GM19372 (cell line): ENCODE results near the gene TXK.

Experiments used
- ATAC-seq: cut with Tn5 transposase; IDR thresholded peaks from one replicate; pipeline ENCODE4 v1.9.1; 2021; ENCODE audit warnings: mild to moderate bottlenecking, low read depth, moderate library complexity; ENCODE audit not compliant: unreplicated experiment

Gene TXK

DNA sequence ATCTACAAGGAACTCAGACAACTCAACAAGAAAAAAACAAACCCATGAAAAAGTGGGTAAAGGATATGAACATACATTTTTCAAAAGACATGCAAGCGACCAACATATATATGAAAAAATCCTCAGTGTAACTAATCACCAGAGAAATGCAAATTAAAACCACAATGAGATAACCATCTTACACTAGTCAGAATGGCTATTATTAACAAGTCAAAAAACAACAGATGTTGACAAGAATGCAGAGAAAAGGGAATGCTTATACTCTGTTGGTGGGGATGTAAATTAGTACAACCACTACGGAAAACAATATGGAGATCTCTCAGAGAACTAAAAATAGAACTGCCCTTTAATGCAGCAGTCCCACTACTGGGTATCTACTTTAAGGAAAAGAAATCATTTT lies 105.4 kb downstream of the TXK start:
- no peak for ATAC-seq

DNA sequence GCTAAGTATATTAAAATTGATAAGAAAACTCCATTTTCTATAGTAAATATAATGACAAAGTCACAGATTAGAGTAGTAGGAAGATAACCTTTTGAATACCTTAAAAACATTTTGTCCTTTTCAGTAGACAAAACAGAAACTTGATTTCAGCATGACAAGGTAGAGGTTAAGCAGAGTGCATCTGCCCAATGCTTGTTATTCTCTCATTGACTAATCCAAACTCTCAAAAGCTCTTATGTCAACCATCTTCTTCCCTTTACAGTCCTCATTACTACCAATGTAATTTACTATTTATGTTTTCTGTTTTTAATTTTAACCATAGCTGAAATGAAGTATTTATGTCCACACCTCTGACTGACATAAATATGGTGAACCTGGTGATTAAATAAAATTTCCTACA lies 106.4 kb downstream of the TXK start:
- ATAC-seq: no peak

DNA sequence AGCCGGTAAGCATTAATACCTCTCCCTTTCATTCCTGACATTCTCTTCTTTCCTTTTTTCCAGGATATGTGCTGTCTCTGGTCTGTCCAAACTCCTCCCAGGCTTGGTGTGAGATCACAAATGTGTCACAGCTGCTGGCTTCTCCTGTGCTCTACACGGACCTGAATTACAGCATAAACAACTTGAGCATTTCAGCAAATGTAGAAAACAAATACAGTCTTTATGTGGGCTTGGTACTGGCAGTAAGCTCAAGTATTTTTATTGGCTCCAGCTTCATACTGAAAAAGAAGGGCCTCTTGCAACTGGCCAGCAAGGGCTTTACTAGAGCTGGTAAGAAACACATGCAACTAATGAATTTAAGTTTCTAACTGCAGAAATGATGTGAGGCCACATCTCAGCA lies 109.0 kb downstream of the TXK start:
- no peak for ATAC-seq

DNA sequence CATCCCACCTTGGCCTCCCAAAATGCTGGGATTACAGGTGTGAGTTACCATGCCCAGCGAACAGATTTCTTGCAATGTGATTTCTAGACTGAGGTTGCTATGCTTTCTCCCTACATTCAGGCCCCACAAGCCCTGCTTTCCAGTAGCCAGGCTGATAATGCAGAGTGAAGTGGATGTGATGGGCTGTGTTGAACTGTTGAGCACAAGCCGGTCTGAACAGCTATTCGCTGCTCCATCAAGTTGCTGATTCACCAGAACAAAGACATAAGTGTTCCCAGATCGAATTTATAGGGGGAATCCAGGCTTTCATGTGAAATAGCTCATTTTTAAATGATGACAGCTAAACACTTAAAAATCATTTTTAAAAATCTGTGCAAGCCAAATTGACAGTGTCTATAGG lies 109.5 kb downstream of the TXK start:
- no peak for ATAC-seq

DNA sequence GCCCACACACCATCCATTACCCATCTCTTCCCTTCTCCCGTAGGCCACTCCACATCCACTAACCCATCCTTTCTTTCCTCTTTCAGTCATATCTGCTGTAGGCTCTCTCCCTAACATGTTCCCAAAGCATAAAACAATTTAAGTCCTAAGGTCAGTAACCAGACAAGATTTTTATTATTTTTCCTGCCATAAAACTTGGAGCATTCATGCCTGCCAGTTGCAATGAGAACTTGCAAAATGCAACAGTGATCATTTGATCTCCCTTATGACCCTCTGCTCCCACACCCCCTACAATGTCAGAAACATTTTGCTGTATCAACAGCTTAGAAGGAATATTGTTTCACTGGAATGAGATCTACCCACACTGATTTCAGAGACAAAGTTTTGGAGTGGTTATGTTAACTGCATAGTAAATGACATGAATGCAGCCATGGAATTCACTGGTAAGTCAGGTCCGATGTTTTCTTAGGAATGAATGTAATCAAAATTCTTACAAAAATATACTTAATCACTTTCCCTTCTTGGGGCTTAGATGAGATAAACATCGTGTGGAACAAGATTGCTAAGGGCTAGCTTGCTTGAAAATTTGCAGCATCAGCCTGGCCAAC lies 111.8 kb downstream of the TXK start:
- no peak for ATAC-seq

GRCh38 chr4:48021100-48021499 lies 113.0 kb downstream of the TXK start:
- ATAC-seq: no peak

DNA sequence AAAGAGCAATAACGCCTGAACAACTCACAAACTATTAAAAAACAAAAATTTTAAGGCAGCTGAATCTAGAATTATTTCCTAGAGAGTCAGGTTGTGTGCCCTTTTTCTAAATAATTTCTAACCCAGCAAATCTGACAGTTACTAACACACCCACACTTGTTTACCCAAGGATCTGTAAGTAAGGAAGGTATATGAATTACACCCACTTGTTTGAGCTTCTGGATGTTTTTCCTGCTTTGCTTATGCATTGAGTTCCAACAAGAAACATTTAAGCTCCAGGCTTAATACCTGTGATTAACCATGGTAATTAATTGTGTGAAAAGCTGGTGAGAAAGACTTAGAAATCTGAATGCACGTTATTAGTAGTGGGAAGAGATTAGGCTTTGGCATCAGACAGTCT lies 115.9 kb downstream of the TXK start:
- ATAC-seq: no peak

- ATAC-seq: peak; percentile 12
Measured at GRCh38 chr4:48017108-48017571, 116.9 kb downstream of the TXK start.
